ENCODE results near the gene EBNA1BP2. TPM values are rescaled to one million over a fixed set of nuclear protein-coding genes. Genes with fewer than 3 reads are reported as not detected.
"Not testable (repeated sequence)": the region's sequence is repeated elsewhere in the genome, so short reads cannot be mapped to it uniquely, and the experiment has no call there.

EBNA1BP2 gene
- total RNA-seq, 2 experiments from 2014 or later = 165 TPM

GRCh38 chr1:43128816-43129215, 43.3 kb downstream of the EBNA1BP2 start:
- CTCF ChIA-PET = no interaction called here
- POLR2A ChIA-PET = no interaction called here

- ChIA-PET CTCF (no interaction called here), POLR2A (no interaction called here)
Measured at GRCh38 chr1:43123031-43123430, 49.1 kb downstream of the EBNA1BP2 start.

- ChIA-PET POLR2A (no interaction called here), CTCF (no interaction called here)
Measured at GRCh38 chr1:43121256-43121900, 50.7 kb downstream of the EBNA1BP2 start.

- CTCF ChIA-PET, POLR2A ChIA-PET: not testable (repeated sequence)
Measured at GRCh38 chr1:43119928-43120586, 52.0 kb downstream of the EBNA1BP2 start.

Other genes with a start within 250 kb of the EBNA1BP2 start
- gene SLC2A1, start 213.4 kb downstream of the EBNA1BP2 start, total RNA-seq = 100 to 1,000 TPM; 168 to 170 TPM
- under 1 TPM; 0.25 to 0.42 TPM for gene CFAP57, start within 50 bp of the EBNA1BP2 start, total RNA-seq
- gene TMEM125, start 97.7 kb upstream of the EBNA1BP2 start, total RNA-seq = not detected
- gene C1orf210, start 113.3 kb upstream of the EBNA1BP2 start, total RNA-seq = not detected
- gene TIE1, start 128.7 kb upstream of the EBNA1BP2 start, total RNA-seq = under 1 TPM; 0.44 to 0.59 TPM
- not detected for gene MPL, start 165.5 kb upstream of the EBNA1BP2 start, total RNA-seq
- gene CDC20, start 186.7 kb upstream of the EBNA1BP2 start, total RNA-seq = 100 to 1,000 TPM; 141 to 148 TPM
- gene ELOVL1, start 195.7 kb upstream of the EBNA1BP2 start, total RNA-seq = 10 to 100 TPM; 81.2 to 84.7 TPM
- 10 to 100 TPM; 39.6 to 39.7 TPM for gene MED8, start 217.5 kb upstream of the EBNA1BP2 start, total RNA-seq
- gene SZT2, start 217.6 kb upstream of the EBNA1BP2 start, total RNA-seq = 10 to 100 TPM; 34.4 to 36.7 TPM

Measured in activated CD8-positive, alpha-beta memory T cell treated with anti-CD3 and anti-CD28 coated beads for 36 hours (primary cell).